Neural crest cell (in vitro differentiated cells): ENCODE data around the gene DTNB. TPM values are rescaled to one million over a fixed set of nuclear protein-coding genes. Genes with fewer than 3 reads are reported as not detected.
"Not testable (repeated sequence)": the region's sequence is repeated elsewhere in the genome, so short reads cannot be mapped to it uniquely, and the experiment has no call there.

ENCODE experiments used
- DNase-seq: peaks from one replicate; pipeline ENCODE4 v3.0.0; 2021; ENCODE audit warnings: low read depth, mixed read lengths, low spot score
- H3K27ac Mint-ChIP-seq: one replicate; pipeline ENCODE4 v1.8.0; 2021; ENCODE audit warnings: mild to moderate bottlenecking, mixed read lengths; ENCODE audit not compliant: unreplicated experiment
- H3K27me3 Mint-ChIP-seq: 2 replicates; pipeline ENCODE4 v1.8.0; 2021; ENCODE audit warnings: low read depth, mild to moderate bottlenecking, mixed read lengths
- H3K36me3 Mint-ChIP-seq: 2 replicates; pipeline ENCODE4 v1.8.0; 2021; ENCODE audit warnings: low read depth, mild to moderate bottlenecking, mixed read lengths
- H3K4me1 Mint-ChIP-seq: 2 replicates; pipeline ENCODE4 v1.8.0; 2021; ENCODE audit warnings: mixed read lengths
- H3K4me3 Mint-ChIP-seq: one replicate; pipeline ENCODE4 v1.8.0; 2021; ENCODE audit warnings: mild to moderate bottlenecking, mixed read lengths
- H3K9me3 Mint-ChIP-seq: 2 replicates; pipeline ENCODE4 v1.8.0; 2021; ENCODE audit warnings: mixed read lengths
- total RNA-seq: library from RNA; stranded (reverse); gene quantifications from 2 replicates; pipeline ENCODE4 v1.2.1, GENCODE V29; 2021
- TF ChIP-seq, protein P1 (sequence below): fragments of 200-600 bp; sonication (generic); conservative IDR thresholded peaks from 2 replicates; pipeline ENCODE4 v1.5.0; 2021; ENCODE audit warnings: antibody characterized with exemption, mild to moderate bottlenecking

The DTNB gene
- total RNA-seq, 1 donor from 2014 or later: 29.5 TPM

DNA sequence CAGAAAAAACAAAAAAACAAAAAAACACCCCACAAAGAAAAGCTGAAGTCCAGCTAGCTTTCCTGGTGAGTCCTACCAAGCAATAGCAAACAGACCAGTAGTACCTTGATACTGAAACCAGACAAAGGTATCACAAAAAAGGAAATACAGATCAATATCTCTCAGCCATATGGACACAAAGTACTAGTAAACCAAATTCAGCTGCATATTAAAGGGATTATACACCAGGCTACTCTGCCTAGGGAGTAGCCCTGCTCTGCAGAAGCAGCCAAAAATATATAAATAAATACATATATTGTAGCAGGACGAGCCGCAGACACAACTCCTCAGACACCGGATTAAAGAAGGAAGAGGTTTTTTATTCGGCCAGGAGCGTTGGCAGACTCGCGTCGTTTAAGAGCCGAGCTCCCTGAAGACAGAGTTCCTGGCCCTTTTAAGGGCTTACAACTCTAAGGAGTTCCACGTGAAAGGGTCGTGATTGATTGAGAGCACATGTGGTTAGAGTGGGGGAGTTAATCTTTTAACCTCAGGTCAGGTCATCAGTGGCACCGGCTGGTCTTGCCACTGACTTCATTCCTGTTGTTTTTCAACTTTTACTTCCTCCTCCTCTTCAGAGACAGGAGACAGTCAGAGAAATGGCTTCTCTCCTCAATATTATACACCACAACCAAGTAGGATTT, 38.4 kb upstream of the DTNB start:
- Mint-ChIP-seq H3K27ac (no peak overlapping the region), H3K27me3 (no peaks in the 10 kb centered on the region), H3K36me3 (no peaks in the 10 kb centered on the region), H3K4me3 (no peak overlapping the region), H3K4me1 (peaks cover 6% of the 10 kb centered on the region), H3K9me3 (no peaks in the 10 kb centered on the region)
- TF ChIP-seq, protein P1, sequence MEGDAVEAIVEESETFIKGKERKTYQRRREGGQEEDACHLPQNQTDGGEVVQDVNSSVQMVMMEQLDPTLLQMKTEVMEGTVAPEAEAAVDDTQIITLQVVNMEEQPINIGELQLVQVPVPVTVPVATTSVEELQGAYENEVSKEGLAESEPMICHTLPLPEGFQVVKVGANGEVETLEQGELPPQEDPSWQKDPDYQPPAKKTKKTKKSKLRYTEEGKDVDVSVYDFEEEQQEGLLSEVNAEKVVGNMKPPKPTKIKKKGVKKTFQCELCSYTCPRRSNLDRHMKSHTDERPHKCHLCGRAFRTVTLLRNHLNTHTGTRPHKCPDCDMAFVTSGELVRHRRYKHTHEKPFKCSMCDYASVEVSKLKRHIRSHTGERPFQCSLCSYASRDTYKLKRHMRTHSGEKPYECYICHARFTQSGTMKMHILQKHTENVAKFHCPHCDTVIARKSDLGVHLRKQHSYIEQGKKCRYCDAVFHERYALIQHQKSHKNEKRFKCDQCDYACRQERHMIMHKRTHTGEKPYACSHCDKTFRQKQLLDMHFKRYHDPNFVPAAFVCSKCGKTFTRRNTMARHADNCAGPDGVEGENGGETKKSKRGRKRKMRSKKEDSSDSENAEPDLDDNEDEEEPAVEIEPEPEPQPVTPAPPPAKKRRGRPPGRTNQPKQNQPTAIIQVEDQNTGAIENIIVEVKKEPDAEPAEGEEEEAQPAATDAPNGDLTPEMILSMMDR: no peak
- DNase-seq: no peak

DNA sequence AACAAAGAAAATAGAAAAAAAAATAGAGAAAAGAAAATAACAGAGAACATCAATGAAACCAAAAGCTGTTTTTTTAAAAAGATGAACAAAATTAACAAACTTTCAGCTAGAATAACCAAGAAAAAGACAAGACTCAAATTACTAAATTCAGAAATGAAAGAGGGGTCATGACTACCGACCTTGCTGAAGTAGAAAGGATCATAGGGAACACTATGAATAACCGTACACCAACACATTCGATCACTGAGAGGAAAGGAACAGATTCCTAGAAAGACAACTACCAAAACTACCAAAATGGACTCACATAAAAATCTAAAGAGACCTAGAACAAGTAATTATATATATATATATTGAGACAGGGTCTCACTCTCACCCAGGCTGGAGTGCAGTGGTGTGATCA, 37.4 kb upstream of the DTNB start:
- no peaks in the 10 kb centered on the region for H3K9me3 Mint-ChIP-seq
- TF ChIP-seq, protein P1: no peak
- no peaks in the 10 kb centered on the region for H3K27me3 Mint-ChIP-seq
- H3K4me1 Mint-ChIP-seq: peaks cover 6% of the 10 kb centered on the region
- no peak for DNase-seq
- H3K36me3 Mint-ChIP-seq: no peaks in the 10 kb centered on the region
- no peak overlapping the region for H3K27ac Mint-ChIP-seq
- no peak overlapping the region for H3K4me3 Mint-ChIP-seq

DNA sequence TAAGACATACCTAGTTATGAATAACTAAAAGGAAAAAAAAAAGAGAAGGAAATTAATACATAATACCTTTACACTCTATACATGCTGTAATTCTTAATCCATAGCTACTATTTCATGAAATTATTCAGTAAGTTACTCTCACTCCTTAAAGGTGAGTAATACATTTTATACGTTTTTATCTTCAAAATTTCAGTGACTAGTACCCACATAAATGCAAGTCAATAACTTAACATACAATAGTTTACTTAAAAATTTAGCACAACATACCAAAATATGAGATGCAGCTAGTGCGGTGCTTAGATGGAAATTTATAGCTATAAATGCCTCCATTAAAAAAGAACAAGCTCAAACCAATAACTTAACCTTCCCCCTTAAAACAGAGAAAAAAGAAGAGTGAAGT, 36.0 kb upstream of the DTNB start:
- no peak for DNase-seq
- Mint-ChIP-seq H3K4me3 (no peak overlapping the region), H3K36me3 (no peaks in the 10 kb centered on the region), H3K4me1 (peaks cover 6% of the 10 kb centered on the region), H3K27me3 (no peaks in the 10 kb centered on the region), H3K27ac (no peak overlapping the region), H3K9me3 (no peaks in the 10 kb centered on the region)
- TF ChIP-seq, protein P1: no peak

DNA sequence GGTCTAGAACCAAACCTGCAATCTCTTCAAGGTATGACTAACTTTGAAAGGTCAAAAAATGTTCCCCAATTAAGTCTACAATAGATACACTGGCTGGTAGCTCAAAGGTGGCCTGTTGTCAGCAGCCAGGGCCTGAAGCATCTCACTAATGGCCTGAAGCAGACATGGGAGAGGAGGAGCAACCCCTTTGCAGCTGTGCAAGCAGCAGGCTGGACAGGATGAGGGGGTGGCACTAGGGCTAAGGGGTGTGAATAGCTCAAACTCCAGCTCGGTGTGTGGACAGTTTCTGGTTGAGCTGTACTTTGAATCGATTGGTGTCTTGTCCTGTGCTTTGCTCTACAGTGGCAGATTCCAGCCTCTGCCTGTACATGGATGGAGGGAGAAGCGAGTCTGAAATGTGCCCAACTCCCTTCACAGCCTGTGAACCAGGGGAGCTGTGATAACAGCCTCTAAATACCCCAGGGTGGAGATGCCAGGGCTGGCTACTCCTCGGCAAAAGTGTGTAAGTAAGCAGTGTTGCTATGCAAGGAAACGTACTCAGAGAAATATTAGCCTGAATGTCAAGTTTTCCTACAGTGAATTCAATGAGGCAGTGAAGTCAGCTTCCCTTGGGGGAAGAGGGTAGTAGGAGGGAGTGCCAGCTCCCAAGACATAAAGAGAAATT, 34.7 kb upstream of the DTNB start:
- H3K4me3 Mint-ChIP-seq: no peak overlapping the region
- H3K27ac Mint-ChIP-seq: no peak overlapping the region
- no peaks in the 10 kb centered on the region for H3K9me3 Mint-ChIP-seq
- H3K4me1 Mint-ChIP-seq: peaks cover 6% of the 10 kb centered on the region
- no peaks in the 10 kb centered on the region for H3K36me3 Mint-ChIP-seq
- DNase-seq: no peak
- TF ChIP-seq, protein P1: no peak
- no peaks in the 10 kb centered on the region for H3K27me3 Mint-ChIP-seq

DNA sequence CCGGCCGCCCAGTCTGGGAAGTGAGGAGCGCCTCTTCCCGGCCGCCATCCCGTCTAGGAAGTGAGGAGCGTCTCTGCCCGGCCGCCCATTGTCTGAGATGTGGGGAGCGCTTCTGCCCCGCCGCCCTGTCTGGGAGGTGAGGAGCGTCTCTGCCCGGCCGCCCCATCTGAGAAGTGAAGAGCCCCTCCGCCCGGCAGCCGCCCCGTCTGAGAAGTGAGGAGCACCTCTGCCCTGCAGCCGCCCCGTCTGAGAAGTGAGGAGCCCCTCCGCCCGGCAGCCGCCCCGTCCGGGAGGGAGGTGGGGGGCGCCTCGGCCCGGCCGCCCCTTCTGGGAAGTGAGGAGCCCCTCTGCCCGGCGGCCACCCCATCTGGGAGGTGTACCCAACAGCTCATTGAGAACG, 32.2 kb upstream of the DTNB start:
- not testable (repeated sequence) for H3K4me1 Mint-ChIP-seq, H3K9me3 Mint-ChIP-seq, DNase-seq, H3K27ac Mint-ChIP-seq, H3K4me3 Mint-ChIP-seq, H3K36me3 Mint-ChIP-seq, H3K27me3 Mint-ChIP-seq

DNA sequence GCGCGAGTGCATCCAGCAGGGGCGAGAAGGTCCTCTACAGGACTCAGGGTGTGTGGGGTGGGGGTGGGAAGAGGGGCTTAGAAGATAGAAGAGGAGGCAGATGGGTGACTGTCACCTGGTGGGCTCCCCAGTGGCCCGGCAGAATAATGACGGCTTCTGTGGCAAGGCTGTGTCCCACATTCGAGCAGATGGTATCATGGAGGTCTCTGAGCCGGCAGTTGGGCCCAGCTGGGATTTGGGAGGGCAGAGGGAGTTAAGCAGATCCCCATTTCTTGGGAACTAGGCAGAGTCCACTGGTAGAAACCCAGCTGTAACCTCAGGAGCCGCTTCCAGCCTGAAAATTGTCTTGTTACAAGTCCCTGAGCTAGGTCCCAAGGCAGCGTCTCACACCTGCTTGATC, 28.4 kb upstream of the DTNB start:
- H3K4me1 Mint-ChIP-seq: peaks cover 4% of the 10 kb centered on the region
- no peak overlapping the region for H3K27ac Mint-ChIP-seq

More for the DNA sequence above, 28.4 kb upstream of the DTNB start:
- TF ChIP-seq, protein P1: no peak
- no peaks in the 10 kb centered on the region for H3K36me3 Mint-ChIP-seq
- no peaks in the 10 kb centered on the region for H3K9me3 Mint-ChIP-seq
- H3K27me3 Mint-ChIP-seq: no peaks in the 10 kb centered on the region
- no peak overlapping the region for H3K4me3 Mint-ChIP-seq
- DNase-seq: no peak
